ENCODE data around the gene TMEM272.

Gene TMEM272

GRCh38 chr13:51811046-51811445, 33.9 kb downstream of the TMEM272 start:
- no peak for DNase-seq (ENCODE audit: low spot score)
- TF ChIP-seq CTCF (IDR thresholded peaks at IDR 0.05; ENCODE audit: extremely low read depth, missing control alignments), result no peak

- no peak for TF ChIP-seq CTCF (IDR thresholded peaks at IDR 0.05; ENCODE audit: extremely low read depth, missing control alignments)
- DNase-seq (ENCODE audit: low spot score), result no peak
These were observed 36.2 kb downstream of the TMEM272 start for GRCh38 chr13:51808811-51809210.

- no peak for DNase-seq (ENCODE audit: low spot score)
These were observed 37.9 kb downstream of the TMEM272 start for GRCh38 chr13:51807041-51807440.

DNA sequence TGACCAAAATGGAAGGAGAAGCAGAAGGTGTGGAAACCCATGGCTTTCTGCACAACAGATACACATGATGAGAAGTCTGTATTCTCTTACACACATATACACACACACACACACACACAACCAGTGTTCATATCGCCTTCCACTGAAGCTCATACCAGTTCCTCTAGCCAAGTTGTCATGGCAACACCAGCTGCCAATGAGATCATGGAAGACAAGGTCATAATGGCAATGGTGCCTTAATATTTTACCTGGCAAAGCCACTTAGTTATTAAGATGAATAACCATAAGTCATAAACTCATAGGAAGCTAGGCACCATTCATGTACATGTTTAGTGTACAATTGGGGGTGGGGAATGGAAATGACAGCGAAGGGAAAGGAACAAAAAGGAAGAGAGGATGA, 38.4 kb downstream of the TMEM272 start:
- DNase-seq (ENCODE audit: low spot score), result no peak
- TF ChIP-seq CTCF (IDR thresholded peaks at IDR 0.05; ENCODE audit: extremely low read depth, missing control alignments), result no peak

More at GRCh38 chr13:51807041-51807440, 37.9 kb downstream of the TMEM272 start:
- TF ChIP-seq CTCF (IDR thresholded peaks at IDR 0.05; ENCODE audit: extremely low read depth, missing control alignments), result no peak

DNA sequence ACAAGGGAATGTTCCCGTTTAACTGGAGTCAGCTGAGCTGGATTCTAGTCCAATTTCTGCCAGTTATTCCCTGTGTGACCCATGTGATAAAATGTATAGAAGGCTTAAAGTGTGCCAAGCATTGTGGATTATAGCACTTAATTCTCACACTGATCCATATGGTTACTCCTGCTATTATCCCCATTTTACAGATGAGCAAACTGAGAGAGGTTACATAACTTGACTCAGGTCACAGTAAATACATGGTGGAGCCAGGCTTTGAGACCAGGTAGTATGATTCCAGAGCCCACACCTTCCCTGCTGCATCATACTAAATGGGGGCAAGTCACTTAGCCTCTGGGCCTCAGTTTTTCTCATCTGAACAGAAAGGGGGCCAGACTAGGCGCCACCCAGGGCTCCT, 39.1 kb downstream of the TMEM272 start:
- TF ChIP-seq CTCF (IDR thresholded peaks at IDR 0.05; ENCODE audit: extremely low read depth, missing control alignments), result no peak
- DNase-seq (ENCODE audit: low spot score), result no peak

- DNase-seq (ENCODE audit: low spot score), result no peak
- no peak for TF ChIP-seq CTCF (IDR thresholded peaks at IDR 0.05; ENCODE audit: extremely low read depth, missing control alignments)
These were observed 39.7 kb downstream of the TMEM272 start for GRCh38 chr13:51805313-51805712.

GRCh38 chr13:51804295-51805172, 40.4 kb downstream of the TMEM272 start:
- DNase-seq (ENCODE audit: low spot score), result no peak
- no peak for TF ChIP-seq CTCF (IDR thresholded peaks at IDR 0.05; ENCODE audit: extremely low read depth, missing control alignments)
